Activated CD4-positive, CD25-positive, alpha-beta regulatory T cell (primary cell): Measurements from ENCODE around the gene SKAP1.

Source experiments
- DNase-seq, 4 experiments: peaks; one replicate each; lab custom pipeline; 2025; lab: John Stamatoyannopoulos, UW

The SKAP1 gene

GRCh38 chr17:48244814-48245213 is 185.2 kb downstream of the SKAP1 start:
- DNase-seq, result no peak

GRCh38 chr17:48244121-48244711 is 185.8 kb downstream of the SKAP1 start:
- DNase-seq, result no peak

GRCh38 chr17:48241770-48242497 is 188.1 kb downstream of the SKAP1 start:
- no peak for DNase-seq

GRCh38 chr17:48241131-48241591 is 188.9 kb downstream of the SKAP1 start:
- DNase-seq, result no peak

- no peak for DNase-seq
Observed at GRCh38 chr17:48240562-48241130, 189.4 kb downstream of the SKAP1 start.

GRCh38 chr17:48240122-48240521 is 189.9 kb downstream of the SKAP1 start:
- no peak for DNase-seq

- DNase-seq, result no peak
Observed at GRCh38 chr17:48239603-48239995, 190.4 kb downstream of the SKAP1 start.

GRCh38 chr17:48238933-48239602 is 190.9 kb downstream of the SKAP1 start:
- DNase-seq, result no peak

- DNase-seq, result no peak
Observed at GRCh38 chr17:48237456-48237855, 192.6 kb downstream of the SKAP1 start.

GRCh38 chr17:48236681-48237134 is 193.3 kb downstream of the SKAP1 start:
- DNase-seq, result no peak

GRCh38 chr17:48234922-48235321 is 195.1 kb downstream of the SKAP1 start:
- no peak for DNase-seq

- DNase-seq, result no peak
Observed at GRCh38 chr17:48231995-48232959, 197.7 kb downstream of the SKAP1 start.

GRCh38 chr17:48229936-48230335 is 200.1 kb downstream of the SKAP1 start:
- DNase-seq, result no peak

- no peak for DNase-seq
Observed at GRCh38 chr17:48228720-48229119, 201.3 kb downstream of the SKAP1 start.

- DNase-seq, result no peak
Observed at GRCh38 chr17:48225725-48226567, 204.1 kb downstream of the SKAP1 start.

- no peak for DNase-seq
Observed at GRCh38 chr17:48223945-48224344, 206.1 kb downstream of the SKAP1 start.

GRCh38 chr17:48219617-48220016 is 210.4 kb downstream of the SKAP1 start:
- no peak for DNase-seq

GRCh38 chr17:48215583-48216139 is 214.4 kb downstream of the SKAP1 start:
- no peak for DNase-seq

- DNase-seq, result no peak
Observed at GRCh38 chr17:48213797-48214196, 216.2 kb downstream of the SKAP1 start.

- DNase-seq, result no peak
Observed at GRCh38 chr17:48211787-48212186, 218.2 kb downstream of the SKAP1 start.
